GM23248 (cell line): Measurements from ENCODE around the gene PRMT1. TPM values are rescaled to one million over a fixed set of nuclear protein-coding genes. Genes with fewer than 3 reads are reported as not detected.

Experiments
- DNase-seq: peaks from one replicate; pipeline ENCODE4 v3.0.0-alpha.2; 2015
- H2AFZ ChIP-seq: fragments of 200-600 bp; sonication (generic); 2 replicates; pipeline ENCODE4 v1.6.1; 2016; ENCODE audit warnings: antibody characterized with exemption
- H3F3A ChIP-seq: fragments of 200-600 bp; sonication (generic); 2 replicates; pipeline ENCODE4 v1.6.1; 2016; ENCODE audit warnings: mild to moderate bottlenecking, antibody characterized with exemption, mixed run types; ENCODE audit not compliant: insufficient read depth
- H3K27ac ChIP-seq: fragments of 200-600 bp; sonication (generic); 2 replicates; pipeline ENCODE4 v1.5.1; 2016; ENCODE audit warnings: mild to moderate bottlenecking
- H3K27me3 ChIP-seq: fragments of 200-600 bp; sonication (generic); replicated peaks from 2 replicates; pipeline ENCODE4 v1.6.1; 2016; ENCODE audit warnings: mild to moderate bottlenecking; ENCODE audit not compliant: insufficient read depth
- H3K36me3 ChIP-seq: fragments of 200-600 bp; sonication (generic); 2 replicates; pipeline ENCODE4 v1.6.1; 2016; ENCODE audit warnings: low read depth, mild to moderate bottlenecking
- H3K4me1 ChIP-seq: fragments of 200-600 bp; sonication (generic); 2 replicates; pipeline ENCODE4 v1.6.1; 2016; ENCODE audit warnings: mild to moderate bottlenecking; ENCODE audit not compliant: insufficient read depth
- H3K4me2 ChIP-seq: fragments of 200-600 bp; sonication (generic); one replicate; pipeline ENCODE4 v1.6.1; 2016; ENCODE audit warnings: mild to moderate bottlenecking; ENCODE audit not compliant: unreplicated experiment
- H3K4me3 ChIP-seq: fragments of 200-600 bp; sonication (generic); 2 replicates; pipeline ENCODE4 v1.5.1; 2016; ENCODE audit warnings: mild to moderate bottlenecking
- H3K79me2 ChIP-seq: fragments of 200-600 bp; sonication (generic); 2 replicates; pipeline ENCODE4 v1.6.1; 2016; ENCODE audit warnings: mild to moderate bottlenecking; ENCODE audit not compliant: insufficient read depth
- H3K9ac ChIP-seq: fragments of 200-600 bp; sonication (generic); 2 replicates; pipeline ENCODE4 v1.6.1; 2016; ENCODE audit warnings: mild to moderate bottlenecking
- H3K9me2 ChIP-seq: fragments of 200-600 bp; sonication (generic); 2 replicates; pipeline ENCODE4 v1.6.1; 2016; ENCODE audit warnings: mixed run types, mild to moderate bottlenecking, moderate library complexity; ENCODE audit not compliant: insufficient read depth
- H3K9me3 ChIP-seq: fragments of 200-600 bp; sonication (generic); one replicate; pipeline ENCODE4 v1.6.1; 2017; ENCODE audit warnings: low read depth
- H4K20me1 ChIP-seq: fragments of 200-600 bp; sonication (generic); 2 replicates; pipeline ENCODE4 v1.6.0; 2016; ENCODE audit not compliant: insufficient read depth
- EZH2 ChIP-seq: fragments of 200-600 bp; sonication (generic); IDR thresholded peaks from 2 replicates; pipeline ENCODE4 v1.6.1; 2018; ENCODE audit warnings: antibody characterized with exemption, mild to moderate bottlenecking; ENCODE audit not compliant: insufficient read depth, poor library complexity, severe bottlenecking
- EZH2phosphoT487 ChIP-seq: fragments of 200-600 bp; sonication (generic); IDR thresholded peaks from 2 replicates; pipeline ENCODE4 v1.6.1; 2018; ENCODE audit warnings: antibody characterized with exemption, moderate library complexity, mild to moderate bottlenecking, low read depth; ENCODE audit not compliant: insufficient read depth
- WGBS, 2 experiments: methylation state at CpG; one replicate each; pipeline ENCODE4 v1.1.6; 2015 to 2017; ENCODE audit warnings: low lambda C conversion rate in 2 of 2, low coverage in 1 of 2; ENCODE audit errors: missing lambda C conversion rate in 2 of 2; 5-methylcytosine and 5-hydroxymethylcytosine counted together
- in situ Hi-C: fragments of 300-500 bp; cut with MboI; formaldehyde crosslinking; loops from 2 replicates; pipeline ENCODE4 v1.15.0; 2020
- microRNA-seq: library from miRNA; unstranded; fragments of <30 nt; microRNA quantifications from one replicate; pipeline ENCODE4, GENCODE V29; 2016; ENCODE audit warnings: borderline number of aligned reads
- polyA plus RNA-seq: library from polyadenylated mRNA; unstranded; fragments of >200 nt; fragmentation: Nextera tagmentation; extraction: Ambion mirVana; gene quantifications from 2 replicates; pipeline ENCODE4 v1.2.1, GENCODE V29; 2016
- small RNA-seq: library from RNA; depleted of rRNA; stranded (forward); fragments of <200 nt; gene quantifications from one replicate; pipeline ENCODE3, GENCODE V24; 2014; ENCODE audit warnings: low read depth, low replicate concordance
- total RNA-seq: library from RNA; depleted of rRNA; stranded (reverse); fragments of >200 nt; shearing (Covaris generic); gene quantifications from 2 replicates; pipeline ENCODE4 v1.2.3, GENCODE V29; 2014; rRNA removed

PRMT1 gene
- total and polyA plus RNA-seq, 2 experiments from 2014 or later: 164 to 192 TPM

DNA sequence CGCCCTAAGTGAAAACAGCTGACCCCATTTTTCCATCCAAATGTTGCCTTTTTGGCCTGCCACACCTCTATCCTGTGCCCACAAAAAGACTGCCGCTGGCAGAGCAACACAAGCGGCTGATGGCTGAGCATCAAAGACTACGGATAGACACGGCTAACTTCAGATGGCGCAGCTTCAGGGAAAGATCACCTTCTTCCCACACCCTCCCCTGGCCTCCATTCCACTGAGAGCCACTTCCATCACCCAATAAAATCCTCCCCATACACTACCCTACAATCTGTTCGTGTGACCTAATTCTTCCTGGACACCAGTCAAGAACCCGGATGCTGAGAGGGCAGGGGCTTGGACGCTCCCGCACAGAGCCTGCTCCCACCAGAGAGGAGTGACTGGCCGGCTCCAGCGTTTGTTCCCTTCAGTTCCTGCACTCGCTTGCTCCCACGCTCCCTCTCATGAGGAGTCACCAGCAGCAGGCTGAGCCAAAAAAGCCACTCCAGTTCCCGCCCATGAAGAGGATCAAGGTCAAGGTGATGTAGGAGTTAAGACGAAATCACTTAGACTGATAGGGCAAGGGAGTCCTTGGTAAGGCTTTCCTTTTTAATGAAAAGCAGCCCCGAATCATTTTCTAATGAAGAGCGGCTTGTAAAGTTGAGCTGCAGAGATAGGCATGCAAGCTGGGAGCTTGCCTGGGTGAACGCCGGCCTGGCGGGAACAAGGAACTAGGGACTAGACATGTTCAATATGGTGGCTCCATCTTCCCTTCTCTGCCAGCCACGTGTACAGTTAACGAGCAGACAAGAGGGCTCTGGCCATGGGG lies 50.4 kb downstream of the PRMT1 start:
- H2AFZ ChIP-seq: peak overlapping the region; percentile 69
- H3K4me2 ChIP-seq: peak overlapping the region; percentile 74
- peaks cover 13% of the 10 kb centered on the region; the same call in 1 of the 2 replicates for H3F3A ChIP-seq
- no peaks in the 10 kb centered on the region for H3K79me2 ChIP-seq
- WGBS, 2 experiments: 9 to 10% methylated on average over 23 of the region's 23 CpGs
- DNase-seq: peak; percentile 91
- TF ChIP-seq EZH2: no peak
- no peak for TF ChIP-seq EZH2phosphoT487
- peak overlapping the region; percentile 39 for H3K4me3 ChIP-seq
- in situ Hi-C loops: no loop called here
- H3K4me1 ChIP-seq: peaks cover 22% of the 10 kb centered on the region
- peak overlapping the region; percentile 64 for H3K9ac ChIP-seq
- H3K9me2 ChIP-seq: no peaks in the 10 kb centered on the region
- H3K27ac ChIP-seq: peak overlapping the region; percentile 53
- H3K27me3 ChIP-seq: no peaks in the 10 kb centered on the region
- H4K20me1 ChIP-seq: no peaks in the 10 kb centered on the region
- H3K36me3 ChIP-seq: no peaks in the 10 kb centered on the region
- H3K9me3 ChIP-seq: no peaks in the 10 kb centered on the region

DNA sequence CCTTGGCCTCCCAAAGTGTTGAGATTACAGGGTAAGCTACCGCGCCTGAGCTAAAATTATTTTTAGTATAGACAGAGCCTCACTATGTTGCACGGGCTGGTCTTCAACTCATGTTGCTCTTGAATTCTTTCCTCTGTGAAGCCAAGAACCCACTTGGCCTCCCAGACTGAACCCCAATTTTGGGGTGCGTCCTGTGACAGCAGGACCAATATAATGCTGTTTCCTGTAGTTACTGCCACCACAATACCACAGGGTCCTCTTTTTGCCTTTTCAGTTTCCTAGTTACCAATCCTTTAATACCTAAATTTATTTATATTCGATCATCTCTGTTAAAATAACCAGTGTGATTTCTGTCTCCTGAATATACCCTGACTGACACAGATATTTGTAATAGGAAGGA lies 53.1 kb downstream of the PRMT1 start:
- H3K79me2 ChIP-seq: no peaks in the 10 kb centered on the region
- peaks cover 13% of the 10 kb centered on the region for H3K4me1 ChIP-seq
- H3K4me3 ChIP-seq: no peak overlapping the region
- no peaks in the 10 kb centered on the region for H4K20me1 ChIP-seq
- in situ Hi-C loops: no loop called here
- H3K9me3 ChIP-seq: no peaks in the 10 kb centered on the region
- H2AFZ ChIP-seq: no peak overlapping the region
- H3K9me2 ChIP-seq: no peaks in the 10 kb centered on the region
- peaks cover 13% of the 10 kb centered on the region; the same call in 1 of the 2 replicates for H3F3A ChIP-seq
- no peaks in the 10 kb centered on the region for H3K27me3 ChIP-seq
- no peak overlapping the region for H3K9ac ChIP-seq
- no peak overlapping the region for H3K4me2 ChIP-seq
- H3K27ac ChIP-seq: no peak overlapping the region
- WGBS, 2 experiments: 83 to 88% methylated on average over 5 of the region's 5 CpGs
- no peak for TF ChIP-seq EZH2
- DNase-seq: no peak
- no peaks in the 10 kb centered on the region for H3K36me3 ChIP-seq

Small RNAs within 50 kb of the gene (microRNA-seq; reads per million reads assigned to microRNA genes)
- gene MIR5088: not detected

Small RNAs within 50 kb of the gene (small RNA-seq; reads per million reads assigned to genes)
- gene MIR5088: not detected

Other genes starting within 250 kb of the PRMT1 start
- gene SLC17A7, start 235.7 kb upstream of the PRMT1 start, total RNA-seq: not detected in 2 replicates
- not detected in 2 replicates for gene SLC17A7, start 235.7 kb upstream of the PRMT1 start, polyA plus RNA-seq
- 68.0 and 90.2 TPM in 2 replicates for gene PIH1D1, start 225.5 kb upstream of the PRMT1 start, total RNA-seq
- gene PIH1D1, start 225.5 kb upstream of the PRMT1 start, polyA plus RNA-seq: 73.5 and 79.9 TPM in 2 replicates
- gene ALDH16A1, start 224.0 kb upstream of the PRMT1 start, total RNA-seq: 30.4 and 43.8 TPM in 2 replicates
- gene ALDH16A1, start 224.0 kb upstream of the PRMT1 start, polyA plus RNA-seq: 9.0 and 9.4 TPM in 2 replicates
- gene FLT3LG, start 203.1 kb upstream of the PRMT1 start, total RNA-seq: 1.3 and 1.6 TPM in 2 replicates
- 4.6 and 5.7 TPM in 2 replicates for gene FLT3LG, start 203.1 kb upstream of the PRMT1 start, polyA plus RNA-seq
- 1,590 and 2,272 TPM in 2 replicates for gene RPL13A, start 189.7 kb upstream of the PRMT1 start, total RNA-seq
- 893 and 894 TPM in 2 replicates for gene RPL13A, start 189.7 kb upstream of the PRMT1 start, polyA plus RNA-seq
- gene RPS11, start 180.8 kb upstream of the PRMT1 start, total RNA-seq: 1,666 and 2,372 TPM in 2 replicates
- 813 and 832 TPM in 2 replicates for gene RPS11, start 180.8 kb upstream of the PRMT1 start, polyA plus RNA-seq
- gene FCGRT, start 164.6 kb upstream of the PRMT1 start, total RNA-seq: 65.4 and 75.3 TPM in 2 replicates
- gene FCGRT, start 164.6 kb upstream of the PRMT1 start, polyA plus RNA-seq: 89.9 and 98.4 TPM in 2 replicates
- gene RCN3, start 149.3 kb upstream of the PRMT1 start, total RNA-seq: 570 and 656 TPM in 2 replicates
- 779 and 813 TPM in 2 replicates for gene RCN3, start 149.3 kb upstream of the PRMT1 start, polyA plus RNA-seq
- gene NOSIP, start 96.7 kb upstream of the PRMT1 start, total RNA-seq: 46.0 and 53.2 TPM in 2 replicates
- 78.7 and 84.3 TPM in 2 replicates for gene NOSIP, start 96.7 kb upstream of the PRMT1 start, polyA plus RNA-seq
- not detected in 2 replicates for gene PRRG2, start 96.0 kb upstream of the PRMT1 start, total RNA-seq
- 0.13 and 0.18 TPM in 2 replicates for gene PRRG2, start 96.0 kb upstream of the PRMT1 start, polyA plus RNA-seq
- 2.7 and 2.9 TPM in 2 replicates for gene PRR12, start 86.1 kb upstream of the PRMT1 start, total RNA-seq
- gene PRR12, start 86.1 kb upstream of the PRMT1 start, polyA plus RNA-seq: 0.85 and 0.86 TPM in 2 replicates
- 61.0 and 116 TPM in 2 replicates for gene RRAS, start 37.1 kb upstream of the PRMT1 start, total RNA-seq
- gene RRAS, start 37.1 kb upstream of the PRMT1 start, polyA plus RNA-seq: 337 and 347 TPM in 2 replicates
- gene SCAF1, start 35.1 kb upstream of the PRMT1 start, total RNA-seq: 18.6 and 28.7 TPM in 2 replicates
- gene SCAF1, start 35.1 kb upstream of the PRMT1 start, polyA plus RNA-seq: 8.4 and 8.5 TPM in 2 replicates
- gene IRF3, start 11.4 kb upstream of the PRMT1 start, total RNA-seq: 50.0 and 55.6 TPM in 2 replicates
- gene IRF3, start 11.4 kb upstream of the PRMT1 start, polyA plus RNA-seq: 28.6 and 28.8 TPM in 2 replicates
- gene BCL2L12, start 11.3 kb upstream of the PRMT1 start, total RNA-seq: 4.3 and 9.5 TPM in 2 replicates
- gene BCL2L12, start 11.3 kb upstream of the PRMT1 start, polyA plus RNA-seq: 16.6 and 16.7 TPM in 2 replicates
- gene ADM5, start 12.3 kb downstream of the PRMT1 start, total RNA-seq: 0.25 TPM in 1 of 2 replicates, not detected in the other
- gene ADM5, start 12.3 kb downstream of the PRMT1 start, polyA plus RNA-seq: 0.10 TPM in 1 of 2 replicates, not detected in the other
- gene CPT1C, start 13.8 kb downstream of the PRMT1 start, total RNA-seq: 11.7 and 16.6 TPM in 2 replicates
- gene CPT1C, start 13.8 kb downstream of the PRMT1 start, polyA plus RNA-seq: 14.3 and 16.8 TPM in 2 replicates
- gene TSKS, start 86.0 kb downstream of the PRMT1 start, total RNA-seq: 0.38 and 2.1 TPM in 2 replicates
- 0.31 and 0.93 TPM in 2 replicates for gene TSKS, start 86.0 kb downstream of the PRMT1 start, polyA plus RNA-seq
- 118 and 124 TPM in 2 replicates for gene AP2A1, start 89.7 kb downstream of the PRMT1 start, total RNA-seq
- 64.2 and 64.9 TPM in 2 replicates for gene AP2A1, start 89.7 kb downstream of the PRMT1 start, polyA plus RNA-seq
- 17.7 and 21.1 TPM in 2 replicates for gene FUZ, start 136.0 kb downstream of the PRMT1 start, total RNA-seq
- 11.7 and 15.1 TPM in 2 replicates for gene FUZ, start 136.0 kb downstream of the PRMT1 start, polyA plus RNA-seq
- gene MED25, start 141.0 kb downstream of the PRMT1 start, total RNA-seq: 21.8 and 24.2 TPM in 2 replicates
- gene MED25, start 141.0 kb downstream of the PRMT1 start, polyA plus RNA-seq: 17.4 and 21.9 TPM in 2 replicates
- gene PTOV1, start 173.9 kb downstream of the PRMT1 start, total RNA-seq: 53.1 and 88.0 TPM in 2 replicates
- 88.9 and 91.7 TPM in 2 replicates for gene PTOV1, start 173.9 kb downstream of the PRMT1 start, polyA plus RNA-seq
- gene PNKP, start 190.3 kb downstream of the PRMT1 start, total RNA-seq: 31.5 and 35.9 TPM in 2 replicates
- gene PNKP, start 190.3 kb downstream of the PRMT1 start, polyA plus RNA-seq: 32.7 and 42.2 TPM in 2 replicates
- 11.6 and 17.3 TPM in 2 replicates for gene AKT1S1, start 200.1 kb downstream of the PRMT1 start, total RNA-seq
- 60.4 and 65.2 TPM in 2 replicates for gene AKT1S1, start 200.1 kb downstream of the PRMT1 start, polyA plus RNA-seq
- 6.3 and 6.6 TPM in 2 replicates for gene TBC1D17, start 200.4 kb downstream of the PRMT1 start, total RNA-seq
- 32.4 and 33.0 TPM in 2 replicates for gene TBC1D17, start 200.4 kb downstream of the PRMT1 start, polyA plus RNA-seq
- not detected in 2 replicates for gene IL4I1, start 219.6 kb downstream of the PRMT1 start, total RNA-seq
- 0.66 and 0.91 TPM in 2 replicates for gene IL4I1, start 219.6 kb downstream of the PRMT1 start, polyA plus RNA-seq